Smooth muscle cell of the brain vasculature (primary cell): ENCODE measurements around the gene RAD1.

Experiments used
- DNase-seq: peaks from one replicate; pipeline ENCODE4 v3.0.0-alpha.2; 2012; ENCODE audit warnings: low read depth, low spot score

RAD1 gene

GRCh38 chr5:34865091-34865490 lies 50.2 kb downstream of the RAD1 start:
- DNase-seq = no peak

GRCh38 chr5:34863946-34864345 lies 51.4 kb downstream of the RAD1 start:
- no peak for DNase-seq

- DNase-seq = no peak
Observed at GRCh38 chr5:34859253-34859652, 56.1 kb downstream of the RAD1 start.

GRCh38 chr5:34858790-34859189 lies 56.5 kb downstream of the RAD1 start:
- no peak for DNase-seq

- DNase-seq = no peak
Observed at GRCh38 chr5:34857894-34858293, 57.4 kb downstream of the RAD1 start.

GRCh38 chr5:34857161-34857560 lies 58.1 kb downstream of the RAD1 start:
- no peak for DNase-seq
